Measurements from ENCODE around the gene AK5. TPM values are rescaled to one million over a fixed set of nuclear protein-coding genes. Genes with fewer than 3 reads are reported as not detected.

The AK5 gene
- total and polyA plus RNA-seq, 2 of the 4 experiments (the other 2 are of a cell fraction) = 22.5 to 25.8 TPM

DNA sequence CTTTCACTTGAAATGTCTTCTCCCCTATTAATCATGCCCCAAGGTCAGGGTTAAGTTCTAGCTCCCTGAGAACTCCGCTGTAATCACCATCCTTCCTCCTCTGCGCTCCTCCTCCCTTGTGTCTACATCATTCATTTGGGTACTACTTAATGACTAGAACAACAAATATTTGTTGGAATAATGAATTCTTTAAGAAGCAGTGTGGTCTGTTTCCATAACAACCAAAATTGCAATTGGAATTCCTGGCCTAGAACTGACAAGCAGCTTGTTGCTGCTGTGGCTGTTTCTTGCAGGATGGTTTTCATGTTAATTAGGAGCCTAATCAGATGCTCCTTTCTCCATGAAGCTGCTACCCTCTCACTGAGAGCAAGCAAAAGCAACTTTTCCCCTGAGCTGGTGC lies 208.1 kb downstream of the AK5 start:
- no peak overlapping the region for H3K4me3 ChIP-seq (ENCODE audit: insufficient read depth, low read depth, low read length)
- H2AK9ac ChIP-seq (replicated peaks; ENCODE audit: low read depth, low read length, poor library complexity) = no peak overlapping the region
- intact Hi-C loops (cut with micrococcal nuclease) = no loop called here
- H2BK15ac ChIP-seq (ENCODE audit: low read depth, low read length) = no peak overlapping the region; the same call in 2 of the 3 replicates
- no peak overlapping the region for H3K27ac ChIP-seq (ENCODE audit: insufficient read depth, low read length)
- H3K14ac ChIP-seq (replicated peaks; ENCODE audit: low read depth, low read length) = 0 out of 2 replicates have a peak overlapping the region, but pooled peaks have one; percentile 17
- H3K4ac ChIP-seq (ENCODE audit: low read depth, low read length) = 0 out of 2 replicates have a peak overlapping the region, but pooled peaks have one; percentile 41
- in situ Hi-C loops (cut with MboI; ENCODE audit: low sequenced_read_pairs) = no loop called here
- H2BK5ac ChIP-seq (ENCODE audit: low read depth, low read length, poor library complexity, severe bottlenecking) = no peak overlapping the region
- dilution Hi-C loops (cut with HindIII; ENCODE audit: low sequenced_read_pairs, unreplicated experiment) = no loop called here
- H3K23ac ChIP-seq (ENCODE audit: low read depth, low read length) = no peak overlapping the region
- peak overlapping the region in 1 of 2 experiments; percentile 15; a peak in 1 of 4 replicates for H4K8ac ChIP-seq (ENCODE audit: low read depth in 2 of 2, low read length in 2 of 2)
- peaks cover 3% of the 10 kb centered on the region; the same call in 1 of the 2 replicates for H3K9me1 ChIP-seq (ENCODE audit: insufficient read depth, low read length)
- H3K36me3 ChIP-seq (ENCODE audit: control insufficient read depth, insufficient read depth, low read length) = no peaks in the 10 kb centered on the region
- H2AK5ac ChIP-seq (ENCODE audit: low read depth, low read length) = no peak overlapping the region
- BruUV-seq (replicated peaks) = no TSS peak
- H3K4me1 ChIP-seq (ENCODE audit: control insufficient read depth, insufficient read depth, low read length) = peaks cover 6% of the 10 kb centered on the region
- no CpG with 5 or more reads among the region's 2 CpGs for WGBS, 2 experiments (ENCODE audit: extremely low coverage in 2 of 2, insufficient read length in 1 of 2)
- POLR2A ChIA-PET (ENCODE audit: unreplicated experiment) = no interaction called here
- peak overlapping the region; percentile 69 for H4K5ac ChIP-seq (ENCODE audit: low read depth, low read length)
- H2BK20ac ChIP-seq (ENCODE audit: low read depth, low read length) = no peak overlapping the region
- H3K9me3 ChIP-seq (ENCODE audit: control insufficient read depth, insufficient read depth, low read length) = no peaks in the 10 kb centered on the region
- TF ChIP-seq SMC3 (IDR thresholded peaks at IDR 0.05; ENCODE audit: low read depth, low read length) (no peak), MXI1 (IDR thresholded peaks at IDR 0.05; ENCODE audit: borderline replicate concordance, low read depth, low read length) (no peak), CHD1 (IDR thresholded peaks at IDR 0.05; ENCODE audit: low read depth, low read length) (no peak), MAZ (IDR thresholded peaks at IDR 0.05; ENCODE audit: borderline replicate concordance, low read depth, low read length) (no peak), BHLHE40 (IDR thresholded peaks at IDR 0.05; ENCODE audit: low read depth, low read length) (no peak), FOS (IDR thresholded peaks at IDR 0.05; ENCODE audit: low read depth, low read length) (no peak)
- TF ChIP-seq, protein P1, sequence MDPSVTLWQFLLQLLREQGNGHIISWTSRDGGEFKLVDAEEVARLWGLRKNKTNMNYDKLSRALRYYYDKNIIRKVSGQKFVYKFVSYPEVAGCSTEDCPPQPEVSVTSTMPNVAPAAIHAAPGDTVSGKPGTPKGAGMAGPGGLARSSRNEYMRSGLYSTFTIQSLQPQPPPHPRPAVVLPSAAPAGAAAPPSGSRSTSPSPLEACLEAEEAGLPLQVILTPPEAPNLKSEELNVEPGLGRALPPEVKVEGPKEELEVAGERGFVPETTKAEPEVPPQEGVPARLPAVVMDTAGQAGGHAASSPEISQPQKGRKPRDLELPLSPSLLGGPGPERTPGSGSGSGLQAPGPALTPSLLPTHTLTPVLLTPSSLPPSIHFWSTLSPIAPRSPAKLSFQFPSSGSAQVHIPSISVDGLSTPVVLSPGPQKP (IDR thresholded peaks at IDR 0.05; ENCODE audit: borderline replicate concordance, low read depth, low read length) = no peak
- no peak overlapping the region for H4K91ac ChIP-seq (ENCODE audit: insufficient read depth, low read depth, low read length)
- no peak overlapping the region for H2AFZ ChIP-seq (replicated peaks; ENCODE audit: low read length, poor library complexity)
- H2BK120ac ChIP-seq (ENCODE audit: low read depth, low read length) = peak overlapping the region; percentile 16
- H3K79me1 ChIP-seq (ENCODE audit: low read depth in 1 of 2, low read length in 2 of 2) = no peaks in the 10 kb centered on the region
- no peak overlapping the region for H3K56ac ChIP-seq (ENCODE audit: extremely low read depth, insufficient read depth, low read length)
- no peak overlapping the region for H3K9ac ChIP-seq (ENCODE audit: low read depth, low read length)
- H4K20me1 ChIP-seq (ENCODE audit: insufficient read depth, low read length) = no peaks in the 10 kb centered on the region
- ATAC-seq (ENCODE audit: low read depth) = no peak; the same call in 1 of the 2 replicates
- H3K4me2 ChIP-seq (ENCODE audit: low read depth, low read length) = no peak overlapping the region
- no peak overlapping the region for H3K18ac ChIP-seq (ENCODE audit: low read depth, low read length)
- CTCF ChIA-PET = interaction anchor here (0.6 to 0.7 kb wide), 2 partner anchors 37 to 267 kb away, joined by 3 read pairs; no protein-coding TSS in a partner anchor
- peak; percentile 24 for DNase-seq
- H3K27me3 ChIP-seq (ENCODE audit: control insufficient read depth, insufficient read depth, low read length) = no peaks in the 10 kb centered on the region
